ENCODE data around the gene FCN1. TPM values are rescaled to one million over a fixed set of nuclear protein-coding genes. Genes with fewer than 3 reads are reported as not detected.

FCN1 gene
- total RNA-seq, 6 experiments from 2014 or later, result 0.68 to 5.3 (median 1.7) TPM

GRCh38 chr9:134895908-134896833 is 21.5 kb downstream of the FCN1 start:
- intact Hi-C loops (cut with DNase I), result no loop called here
- Histone ChIP-seq H3K27me3 (no peaks in the 10 kb centered on the region), H3K4me3 (no peak overlapping the region), H3K36me3 (no peaks in the 10 kb centered on the region), H3K4me1 (no peaks in the 10 kb centered on the region), H3K27ac (peak overlapping the region in 1 of 3 donors; percentile 13), H3K9me3 (no peaks in the 10 kb centered on the region)
- ATAC-seq, result peak; percentile 58 to 72 (median 65)
- no peak for TF ChIP-seq POLR2A (IDR thresholded peaks at IDR 0.05)
- no peak for TF ChIP-seq CTCF (IDR thresholded peaks at IDR 0.05)
- DNase-seq, result peak; percentile 56 to 67 (median 59)
- WGBS (ENCODE audit: insufficient coverage, low coverage, low lambda C conversion rate, missing lambda C conversion rate), result 39% methylated on average over 12 of the region's 14 CpGs

DNA sequence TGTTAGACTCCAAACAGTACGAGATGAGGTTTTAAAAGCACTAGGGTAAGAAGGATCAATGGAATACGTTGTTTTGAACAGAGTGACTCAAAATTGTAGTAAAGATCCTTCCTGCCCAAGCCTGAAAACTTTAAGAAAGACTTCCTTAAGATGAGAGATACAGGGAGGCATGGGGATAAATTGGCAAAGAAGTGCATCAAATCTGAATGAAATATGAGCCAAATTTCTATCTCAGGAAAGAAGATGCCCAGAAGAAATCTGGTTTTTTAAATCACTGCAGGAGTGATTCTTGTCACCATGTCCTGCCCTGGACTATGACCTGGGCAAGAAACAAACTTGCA is 22.2 kb downstream of the FCN1 start:
- no peaks in the 10 kb centered on the region for H3K4me1 ChIP-seq
- TF ChIP-seq CTCF (IDR thresholded peaks at IDR 0.05), result no peak
- TF ChIP-seq POLR2A (IDR thresholded peaks at IDR 0.05), result no peak
- DNase-seq, result no peak
- H3K4me3 ChIP-seq, result no peak overlapping the region
- peak overlapping the region in 1 of 3 donors; percentile 13 for H3K27ac ChIP-seq
- no peaks in the 10 kb centered on the region for H3K27me3 ChIP-seq
- intact Hi-C loops (cut with DNase I), result no loop called here
- 35% methylated on average over 2 of the region's 2 CpGs for WGBS (ENCODE audit: insufficient coverage, low coverage, low lambda C conversion rate, missing lambda C conversion rate)
- H3K36me3 ChIP-seq, result no peaks in the 10 kb centered on the region
- ATAC-seq, result no peak
- no peaks in the 10 kb centered on the region for H3K9me3 ChIP-seq

DNA sequence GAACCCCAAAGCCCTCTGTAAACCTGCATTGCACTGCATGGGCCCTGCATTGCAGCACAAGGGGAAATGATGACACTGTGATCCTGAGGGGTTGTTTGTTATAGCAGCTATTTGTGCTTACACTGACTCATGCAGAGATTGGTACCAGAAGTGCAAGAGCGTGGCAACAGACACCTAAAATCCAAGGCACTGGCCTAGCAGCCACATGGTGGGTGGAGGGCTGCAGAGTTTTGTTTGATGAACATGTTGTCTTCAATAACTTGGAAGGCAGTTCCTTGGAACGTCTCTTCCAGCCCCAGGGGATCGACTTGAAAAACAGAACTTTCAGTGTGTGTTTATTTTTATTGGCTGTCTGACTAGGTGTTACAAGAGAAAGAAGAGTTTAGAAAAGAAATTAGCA is 22.6 kb downstream of the FCN1 start:
- H3K27me3 ChIP-seq, result no peaks in the 10 kb centered on the region

GRCh38 chr9:134894136-134894860 is 23.4 kb downstream of the FCN1 start:
- Histone ChIP-seq H3K4me3 (no peak overlapping the region), H3K27ac (no peak overlapping the region), H3K27me3 (no peaks in the 10 kb centered on the region), H3K9me3 (no peaks in the 10 kb centered on the region), H3K4me1 (no peaks in the 10 kb centered on the region), H3K36me3 (no peaks in the 10 kb centered on the region)
- ATAC-seq, result no peak
- TF ChIP-seq CTCF (IDR thresholded peaks at IDR 0.05), result no peak
- no peak for TF ChIP-seq POLR2A (IDR thresholded peaks at IDR 0.05)
- 57% methylated on average over 6 of the region's 7 CpGs for WGBS (ENCODE audit: insufficient coverage, low coverage, low lambda C conversion rate, missing lambda C conversion rate)
- DNase-seq, result no peak
- intact Hi-C loops (cut with DNase I), result no loop called here

More for the DNA sequence above, 22.6 kb downstream of the FCN1 start:
- TF ChIP-seq CTCF (IDR thresholded peaks at IDR 0.05), result no peak
- no peak for TF ChIP-seq POLR2A (IDR thresholded peaks at IDR 0.05)
- ATAC-seq, result no peak
- DNase-seq, result no peak
- Histone ChIP-seq H3K9me3 (no peaks in the 10 kb centered on the region), H3K27ac (peak overlapping the region in 1 of 3 donors; percentile 13), H3K4me1 (no peaks in the 10 kb centered on the region), H3K36me3 (no peaks in the 10 kb centered on the region), H3K4me3 (no peak overlapping the region)
- intact Hi-C loops (cut with DNase I), result no loop called here
- WGBS (ENCODE audit: insufficient coverage, low coverage, low lambda C conversion rate, missing lambda C conversion rate), result 40% methylated on average over 3 of the region's 3 CpGs

Data from right lobe of liver (tissue), 6 donors.